Ascending aorta (tissue), 2 donors: ENCODE measurements around the gene PIP5K1C. TPM values are rescaled to one million over a fixed set of nuclear protein-coding genes. Genes with fewer than 3 reads are reported as not detected.

ENCODE experiments used
- DNase-seq, 2 donors: peaks; one replicate each; pipeline ENCODE4 v3.0.0-alpha.2; 2019; ENCODE audit warnings: low spot score in 2 of 2
- H3K27ac ChIP-seq, 2 donors: fragments of 200-600 bp; sonication (generic); one replicate each; pipeline ENCODE4 v1.5.1; 2016 to 2017; ENCODE audit warnings: mild to moderate bottlenecking in 1 of 2
- H3K27me3 ChIP-seq: fragments of 200-600 bp; sonication (generic); one replicate; pipeline ENCODE4 v1.5.1; 2017
- H3K36me3 ChIP-seq, 2 donors: fragments of 200-600 bp; sonication (generic); one replicate each; pipeline ENCODE4 v1.5.1; 2016
- H3K4me1 ChIP-seq, 2 donors: fragments of 200-600 bp; sonication (generic); one replicate each; pipeline ENCODE4 v1.5.1; 2016 to 2017; ENCODE audit warnings: mild to moderate bottlenecking in 1 of 2
- H3K4me3 ChIP-seq, 2 donors: fragments of 200-600 bp; sonication (generic); one replicate each; pipeline ENCODE4 v1.5.1; 2016 to 2017; ENCODE audit warnings: mild to moderate bottlenecking in 1 of 2
- H3K9me3 ChIP-seq, 2 donors: fragments of 200-600 bp; sonication (generic); one replicate each; pipeline ENCODE4 v1.5.1; 2016
- CTCF ChIP-seq, 3 experiments: fragments of 200-600 bp in 2 of 3; fragments of 450-650 bp in 1 of 3; sonication (generic) in 2 of 3; IDR thresholded peaks; one replicate each; pipeline ENCODE4 v1.5.1; 2016 to 2019; ENCODE audit warnings: antibody characterized with exemption in 3 of 3, mild to moderate bottlenecking in 1 of 3, moderate library complexity in 1 of 3
- intact Hi-C: fragments of 100-400 bp; cut with DNase I; formaldehyde crosslinking; loops from one replicate; pipeline ENCODE4 v1.15.1; 2023
- total RNA-seq: library from RNA; depleted of rRNA; stranded (reverse); fragments of >200 nt; gene quantifications from one replicate; pipeline ENCODE4 v1.1.0, GENCODE V29; 2016

PIP5K1C gene
- total RNA-seq, 1 donor from 2014 or later: 87.3 TPM

GRCh38 chr19:3599776-3600187 is 100.5 kb downstream of the PIP5K1C start:
- Histone ChIP-seq H3K9me3 (no peaks in the 10 kb centered on the region), H3K27ac (peak overlapping the region; percentile 27 to 99), H3K36me3 (peaks cover 46 to 48% of the 10 kb centered on the region in 2 donors), H3K27me3 (no peaks in the 10 kb centered on the region), H3K4me3 (no peak overlapping the region), H3K4me1 (peaks cover 16 to 42% of the 10 kb centered on the region in 2 donors)
- no peak for TF ChIP-seq CTCF (IDR thresholded peaks at IDR 0.05)
- intact Hi-C loops: no loop called here
- DNase-seq: no peak

DNA sequence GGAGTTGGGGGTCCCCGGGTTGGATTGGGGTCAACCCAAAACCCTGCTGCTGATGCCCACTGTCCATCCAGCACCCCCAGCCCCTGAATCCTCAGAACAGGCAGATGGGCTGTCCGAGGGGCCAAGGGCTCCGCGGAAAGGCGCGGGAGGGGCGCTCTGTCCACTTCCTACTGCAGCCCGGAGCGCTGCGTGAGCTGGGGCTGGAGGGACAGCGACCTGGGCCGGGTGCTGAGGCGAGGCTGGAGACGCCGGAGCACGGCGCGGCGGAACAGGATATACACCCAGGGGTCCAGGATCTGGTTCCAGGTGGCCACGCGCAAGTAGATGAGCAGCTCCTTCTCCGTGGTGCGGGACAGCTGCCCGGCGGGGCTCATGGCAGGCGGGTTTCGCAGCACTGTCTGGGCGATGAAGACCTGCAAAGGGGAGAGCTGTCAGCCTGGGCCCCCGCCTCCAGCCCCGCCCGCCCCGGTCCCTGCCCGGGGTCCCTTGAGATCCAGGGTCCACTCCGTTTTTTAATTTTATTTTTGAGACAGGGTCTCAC is 104.7 kb downstream of the PIP5K1C start:
- no peak overlapping the region for H3K27ac ChIP-seq
- H3K9me3 ChIP-seq: no peaks in the 10 kb centered on the region
- H3K4me1 ChIP-seq: peaks cover 0 to 4% of the 10 kb centered on the region in 2 donors
- TF ChIP-seq CTCF (IDR thresholded peaks at IDR 0.05): no peak
- H3K36me3 ChIP-seq: peaks cover 60% of the 10 kb centered on the region in 2 donors
- H3K4me3 ChIP-seq: no peak overlapping the region
- H3K27me3 ChIP-seq: no peaks in the 10 kb centered on the region
- intact Hi-C loops: no loop called here
- no peak for DNase-seq

- Histone ChIP-seq H3K27ac (peak overlapping the region; percentile 67 to 76), H3K9me3 (no peaks in the 10 kb centered on the region), H3K4me1 (no peaks in the 10 kb centered on the region), H3K36me3 (peaks cover 39 to 54% of the 10 kb centered on the region in 2 donors), H3K4me3 (no peak overlapping the region), H3K27me3 (no peaks in the 10 kb centered on the region)
- intact Hi-C loops: no loop called here
- no peak for DNase-seq
- no peak for TF ChIP-seq CTCF (IDR thresholded peaks at IDR 0.05)
Measured at GRCh38 chr19:3593156-3593555, 107.1 kb downstream of the PIP5K1C start.

- peak overlapping the region; percentile 67 to 76 for H3K27ac ChIP-seq
- no peak for DNase-seq
- no peaks in the 10 kb centered on the region for H3K27me3 ChIP-seq
- TF ChIP-seq CTCF (IDR thresholded peaks at IDR 0.05): no peak
- no peaks in the 10 kb centered on the region for H3K4me1 ChIP-seq
- intact Hi-C loops: no loop called here
- no peaks in the 10 kb centered on the region for H3K9me3 ChIP-seq
- no peak overlapping the region for H3K4me3 ChIP-seq
- H3K36me3 ChIP-seq: peaks cover 33 to 43% of the 10 kb centered on the region in 2 donors
Measured at GRCh38 chr19:3591876-3592613, 108.2 kb downstream of the PIP5K1C start.

DNA sequence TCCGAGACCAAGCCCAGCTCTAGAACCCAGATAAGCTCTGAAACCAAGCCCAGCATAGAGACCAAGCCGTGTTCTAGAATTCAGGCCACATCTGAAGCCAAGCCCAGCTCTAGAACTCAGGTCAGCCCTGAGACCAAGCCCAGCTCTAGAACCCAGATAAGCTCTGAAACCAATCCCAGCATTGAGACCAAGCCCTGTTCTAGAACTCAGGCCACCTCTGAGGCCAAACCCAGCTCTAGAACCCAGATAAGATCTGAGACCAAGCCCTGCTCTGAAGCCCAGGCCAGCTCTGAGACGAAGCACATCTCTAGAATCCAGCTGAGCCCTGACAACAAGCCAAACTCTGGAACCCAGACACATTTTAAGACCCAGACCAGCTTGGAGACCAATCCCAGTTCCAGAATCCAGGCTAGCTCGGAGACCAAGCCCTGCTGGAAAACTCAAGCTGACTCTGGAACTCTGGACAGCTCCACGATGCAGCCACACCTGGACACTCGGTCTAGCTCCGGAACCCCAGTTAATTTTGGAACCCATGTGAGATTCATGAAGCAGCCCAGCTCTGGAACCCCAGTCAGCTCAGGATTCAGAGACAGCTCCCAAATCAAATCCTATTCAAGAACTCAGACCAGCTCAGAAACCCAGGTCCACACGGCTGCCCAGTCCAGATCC is 109.1 kb downstream of the PIP5K1C start:
- H3K27ac ChIP-seq: peak overlapping the region; percentile 10 to 76
- no peaks in the 10 kb centered on the region for H3K27me3 ChIP-seq
- intact Hi-C loops: no loop called here
- no peak for TF ChIP-seq CTCF (IDR thresholded peaks at IDR 0.05)
- no peak for DNase-seq
- no peak overlapping the region for H3K4me3 ChIP-seq
- H3K9me3 ChIP-seq: no peaks in the 10 kb centered on the region
- H3K4me1 ChIP-seq: peaks cover 0 to 2% of the 10 kb centered on the region in 2 donors
- H3K36me3 ChIP-seq: peaks cover 27 to 38% of the 10 kb centered on the region in 2 donors
